ENCODE data around the gene C10orf95. TPM values are rescaled to one million over a fixed set of nuclear protein-coding genes. Genes with fewer than 3 reads are reported as not detected.

The C10orf95 gene
- 0.07 TPM in 1 of 2 replicates, not detected in the other for total RNA-seq (2016; rRNA removed; fragmentation: Illumina TruSeq; extraction: Trizol)
- total RNA-seq (2016; cell fraction: cytosol; rRNA removed; fragmentation: Illumina TruSeq; extraction: Trizol; ENCODE audit: low read depth) = 0.40 TPM in 1 of 2 replicates, not detected in the other
- not detected in 2 replicates for total RNA-seq (2016; cell fraction: insoluble cytoplasmic fraction; rRNA removed; fragmentation: Illumina TruSeq; extraction: Trizol)
- total RNA-seq (2016; cell fraction: membrane; rRNA removed; fragmentation: Illumina TruSeq; extraction: Trizol) = 0.28 TPM in 1 of 2 replicates, not detected in the other
- not detected in 2 replicates for total RNA-seq (2016; cell fraction: nucleus; rRNA removed; fragmentation: Illumina TruSeq; extraction: Trizol)
- polyA plus RNA-seq (2011; rRNA removed) = 0.05 TPM in 2 replicates
- 0.12 and 0.17 TPM in 2 replicates for polyA plus RNA-seq (2011; cell fraction: cytosol; rRNA removed)
- 0.19 TPM in 1 of 2 replicates, not detected in the other for polyA plus RNA-seq (2011; cell fraction: nucleus; rRNA removed)
- polyA plus RNA-seq (2012) = 1.3 TPM in 2 replicates
- polyA plus RNA-seq (2016; cell fraction: cytosol; fragmentation: Illumina TruSeq; extraction: Trizol; ENCODE audit: low read depth) = 0.15 and 0.16 TPM in 2 replicates
- 0.26 TPM in 1 of 2 replicates, not detected in the other for polyA plus RNA-seq (2016; cell fraction: insoluble cytoplasmic fraction; fragmentation: Illumina TruSeq; extraction: Trizol; ENCODE audit: low read depth)
- polyA plus RNA-seq (2016; cell fraction: membrane; fragmentation: Illumina TruSeq; extraction: Trizol; ENCODE audit: low read depth) = 0.19 TPM in 1 of 2 replicates, not detected in the other
- not detected in 2 replicates for polyA plus RNA-seq (2016; cell fraction: nucleus; fragmentation: Illumina TruSeq; extraction: Trizol; ENCODE audit: insufficient read depth, low read depth)
- 0.32 and 1.9 TPM in 2 replicates for polyA minus RNA-seq (2011; rRNA and poly(A)+ RNA removed; ENCODE audit: low replicate concordance)
- not detected in 2 replicates for polyA minus RNA-seq (2011; cell fraction: cytosol; rRNA and poly(A)+ RNA removed)
- 0.39 TPM in 1 of 2 replicates, not detected in the other for polyA minus RNA-seq (2011; cell fraction: nucleus; rRNA and poly(A)+ RNA removed)
- Bru-seq, nascent RNA = not detected
- BruChase-seq, experiment 1, labeled RNA remaining after a 6-hour chase = percentile 21 among the genes with signal in this experiment
- BruChase-seq, experiment 2, labeled RNA remaining after a 2-hour chase = not detected
- long read RNA-seq, experiment 1 = 0 reads
- long read RNA-seq, experiment 2 = 0 reads

GRCh38 chr10:102451105-102451969, at the start of gene C10orf95:
C10orf95 (minus strand) TSS chr10:102451543; CDS start chr10:102451093, 450 bp downstream.
- Histone ChIP-seq H3K4me3 (replicated peaks in 1 of 3; ENCODE audit: insufficient read depth in 1 of 3, low read depth in 2 of 3, low read length in 3 of 3) (peak within 1 kb of the TSS; percentile 64 to 96 (median 72)), H3K36me3 (replicated peaks in 1 of 2; ENCODE audit: control insufficient read depth in 1 of 2, insufficient read depth in 2 of 2, low read length in 2 of 2) (peaks cover 2 to 4% of the 10 kb centered on the region in 2 experiments; a peak in 3 of 5 replicates), H2AFZ (ENCODE audit: low read length) (no peak within 1 kb of the TSS), H4K20me1 (ENCODE audit: insufficient read depth, low read length) (no peaks in the 10 kb centered on the region), H3K4me2 (ENCODE audit: low read depth, low read length) (peak within 1 kb of the TSS; percentile 96), H3K9ac (ENCODE audit: insufficient read depth, low read depth, low read length) (peak within 1 kb of the TSS; percentile 88), H3K9me3 (ENCODE audit: low read length) (no peaks in the 10 kb centered on the region), H3K4me1 (ENCODE audit: insufficient read depth, low read length) (peaks cover 28% of the 10 kb centered on the region), H3K79me2 (ENCODE audit: insufficient read depth, low read length) (peaks cover 7% of the 10 kb centered on the region), H3K27ac (ENCODE audit: extremely low read length, insufficient read depth, low read length) (peak within 1 kb of the TSS; percentile 82), H3K27me3 (ENCODE audit: control insufficient read depth in 1 of 2, insufficient read depth in 2 of 2, low read length in 2 of 2) (no peaks in the 10 kb centered on the region; a peak in 1 of 5 replicates)
- no TSS peak for BruUV-seq (replicated peaks)
- WGBS (ENCODE audit: low lambda C conversion rate) = 31% methylated on average over 16 of the region's 28 CpGs
- DNase-seq (ENCODE audit: low spot score) (no peak), FAIRE-seq (no peak), ATAC-seq (peak; percentile 23)
- POLR2A ChIA-PET = interaction anchor here (0.9 to 6.2 kb wide), 14 partner anchors 7 to 210 kb away, joined by 3 to 112 read pairs (median 6); partner anchors contain the start of genes ACTR1A, CUEDC2 and FBXL15
- intact Hi-C loops (cut with micrococcal nuclease; ENCODE audit: unreplicated experiment) = no loop called here
- CTCF ChIA-PET (ENCODE audit: low intra/inter-chr PET ratio, low total read pairs) = no interaction called here
- in situ Hi-C loops (cut with HindIII; ENCODE audit: extremely low pct_ligation_motif_present, low pct_unique_long_range_greater_than_20kb) = no loop called here
- peak in 1 of 2 experiments; percentile 5; a peak in 1 of 4 replicates for TF ChIP-seq HMGXB4 (CRISPR knock-in tag; IDR thresholded peaks at IDR 0.05; ENCODE audit: borderline replicate concordance in 1 of 2, low read depth in 1 of 2)
- TF ChIP-seq PBX2 (CRISPR knock-in tag; IDR thresholded peaks at IDR 0.05) = no peak
- no peak for TF ChIP-seq ZNF558 (CRISPR knock-in tag; IDR thresholded peaks at IDR 0.05; ENCODE audit: borderline replicate concordance)
- TF ChIP-seq MAFK (conservative IDR thresholded peaks at IDR 0.05 in 1 of 2, IDR thresholded peaks at IDR 0.05 in 1 of 2; ENCODE audit: low read length in 2 of 2) = no peak
- no peak for TF ChIP-seq ZBTB21 (CRISPR knock-in tag; IDR thresholded peaks at IDR 0.05)
- no peak for TF ChIP-seq ZBTB43 (CRISPR knock-in tag; conservative IDR thresholded peaks at IDR 0.05)
- TF ChIP-seq NAIF1 (CRISPR knock-in tag; IDR thresholded peaks at IDR 0.05; ENCODE audit: borderline replicate concordance) = no peak
- no peak for TF ChIP-seq ZNF790 (CRISPR knock-in tag; IDR thresholded peaks at IDR 0.05; ENCODE audit: borderline replicate concordance)
- TF ChIP-seq NFKBIZ (CRISPR knock-in tag; IDR thresholded peaks at IDR 0.05) = no peak
- no peak for TF ChIP-seq RFXANK (CRISPR knock-in tag; IDR thresholded peaks at IDR 0.05)
- TF ChIP-seq ZNF232 (CRISPR knock-in tag; IDR thresholded peaks at IDR 0.05; ENCODE audit: borderline replicate concordance) = no peak
- TF ChIP-seq RARG (CRISPR knock-in tag; IDR thresholded peaks at IDR 0.05; ENCODE audit: low read depth) = no peak
- TF ChIP-seq SRF (IDR thresholded peaks at IDR 0.05; ENCODE audit: low read depth, low read length) = no peak
- TF ChIP-seq ZBTB38 (CRISPR knock-in tag; IDR thresholded peaks at IDR 0.05) = peak; percentile 46; the same call in 1 of the 2 replicates
